Subcutaneous abdominal adipose tissue (tissue), 5 donors: ENCODE measurements around the gene SLCO1B1.

ENCODE experiments used
- H3K27ac ChIP-seq: one replicate; pipeline ENCODE4 v1.7.0; 2013; ENCODE audit warnings: low read depth, mild to moderate bottlenecking, inconsistent platforms, low read length, moderate library complexity
- H3K27me3 ChIP-seq, 5 donors: one replicate each; pipeline ENCODE4 v1.7.0; 2013; ENCODE audit warnings: low read length in 5 of 5, inconsistent platforms in 1 of 5; ENCODE audit not compliant: control insufficient read depth in 5 of 5, insufficient read depth in 4 of 5
- H3K36me3 ChIP-seq, 5 donors: one replicate each; pipeline ENCODE4 v1.7.0; 2013; ENCODE audit warnings: low read length in 5 of 5; ENCODE audit not compliant: control insufficient read depth in 5 of 5, insufficient read depth in 5 of 5
- H3K4me1 ChIP-seq, 5 donors: one replicate each; pipeline ENCODE4 v1.7.0; 2013; ENCODE audit warnings: low read length in 5 of 5, mild to moderate bottlenecking in 3 of 5, moderate library complexity in 1 of 5; ENCODE audit not compliant: control insufficient read depth in 5 of 5, insufficient read depth in 5 of 5
- H3K4me3 ChIP-seq, 5 donors: one replicate each; pipeline ENCODE4 v1.7.0; 2013; ENCODE audit warnings: low read length in 5 of 5, low read depth in 1 of 5
- H3K9ac ChIP-seq, 5 donors: one replicate each; pipeline ENCODE4 v1.7.0; 2013; ENCODE audit warnings: low read length in 5 of 5, mild to moderate bottlenecking in 4 of 5, moderate library complexity in 3 of 5
- H3K9me3 ChIP-seq, 5 donors: one replicate each; pipeline ENCODE4 v1.7.0; 2013; ENCODE audit warnings: low read length in 5 of 5; ENCODE audit not compliant: control insufficient read depth in 5 of 5
- donor health status: healthy.
- donor health status: healthy.
- donor health status: healthy.
- donor health status: healthy.
- donor health status: healthy.

The SLCO1B1 gene

DNA sequence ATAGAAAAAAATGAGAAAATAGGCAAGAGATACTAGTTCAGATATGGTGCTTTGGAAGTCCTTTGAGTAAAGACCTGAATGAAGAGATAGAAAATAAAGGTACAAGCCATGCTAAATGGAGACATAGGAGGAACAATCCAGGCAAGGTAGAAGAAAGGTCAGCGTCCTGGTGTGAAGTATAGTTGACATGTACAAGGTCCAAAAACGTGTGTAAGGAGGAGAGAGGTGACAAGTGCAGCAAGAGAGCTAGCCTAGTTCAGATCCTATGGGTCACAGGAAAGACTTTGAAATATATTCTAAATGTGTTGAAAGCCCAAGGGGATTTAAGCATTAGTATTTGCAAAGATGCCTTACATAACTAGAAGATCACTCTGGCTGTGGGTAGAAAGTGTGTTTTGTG is 88.2 kb downstream of the SLCO1B1 start:
- H3K9ac ChIP-seq, result no peak overlapping the region
- no peak overlapping the region for H3K27ac ChIP-seq
- no peaks in the 10 kb centered on the region for H3K27me3 ChIP-seq
- no peaks in the 10 kb centered on the region for H3K9me3 ChIP-seq
- no peaks in the 10 kb centered on the region for H3K4me1 ChIP-seq
- no peak overlapping the region for H3K4me3 ChIP-seq
- H3K36me3 ChIP-seq, result no peaks in the 10 kb centered on the region

DNA sequence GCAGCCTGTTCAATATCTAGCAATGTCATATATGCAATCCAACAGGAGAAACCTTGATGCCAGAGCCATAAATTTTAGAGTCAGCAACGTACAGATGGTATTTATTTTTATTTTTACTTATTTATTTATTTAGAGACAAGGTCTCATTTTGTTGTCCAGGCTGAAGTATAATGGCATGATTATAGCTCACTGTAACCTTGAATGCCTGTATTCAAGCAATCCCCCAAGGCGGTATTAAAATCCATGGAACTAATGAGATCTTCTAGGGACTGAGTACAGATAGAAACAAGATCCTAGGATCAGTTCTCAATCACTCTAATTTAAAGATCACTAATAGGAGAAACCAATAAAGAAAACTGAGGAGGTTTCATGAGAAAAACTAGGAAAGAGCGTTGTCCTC is 89.3 kb downstream of the SLCO1B1 start:
- H3K4me3 ChIP-seq, result no peak overlapping the region
- no peak overlapping the region for H3K27ac ChIP-seq
- H3K9ac ChIP-seq, result no peak overlapping the region
- no peaks in the 10 kb centered on the region for H3K27me3 ChIP-seq
- H3K4me1 ChIP-seq, result no peaks in the 10 kb centered on the region
- H3K36me3 ChIP-seq, result no peaks in the 10 kb centered on the region
- H3K9me3 ChIP-seq, result no peaks in the 10 kb centered on the region

DNA sequence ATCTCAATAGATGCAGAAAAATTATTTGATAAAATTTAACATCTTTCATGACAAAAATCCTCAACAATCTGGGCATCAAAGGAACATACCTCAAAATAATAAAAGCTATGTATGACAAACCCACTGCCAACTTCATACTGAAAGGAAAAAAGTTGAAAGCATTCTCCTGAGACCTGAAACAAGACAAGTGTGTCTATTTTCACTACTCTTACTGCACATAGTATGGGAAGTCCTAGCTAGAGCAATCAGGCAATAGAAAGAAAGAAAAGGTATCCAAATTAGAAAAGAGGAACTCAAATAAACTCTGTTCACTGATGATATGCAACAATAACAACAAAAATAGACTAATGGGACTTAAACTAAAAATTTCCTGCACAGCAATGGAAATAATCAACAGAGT is 90.1 kb downstream of the SLCO1B1 start:
- Histone ChIP-seq H3K9me3 (no peaks in the 10 kb centered on the region), H3K27me3 (no peaks in the 10 kb centered on the region), H3K4me1 (no peaks in the 10 kb centered on the region), H3K9ac (no peak overlapping the region), H3K36me3 (no peaks in the 10 kb centered on the region), H3K4me3 (no peak overlapping the region), H3K27ac (no peak overlapping the region)

DNA sequence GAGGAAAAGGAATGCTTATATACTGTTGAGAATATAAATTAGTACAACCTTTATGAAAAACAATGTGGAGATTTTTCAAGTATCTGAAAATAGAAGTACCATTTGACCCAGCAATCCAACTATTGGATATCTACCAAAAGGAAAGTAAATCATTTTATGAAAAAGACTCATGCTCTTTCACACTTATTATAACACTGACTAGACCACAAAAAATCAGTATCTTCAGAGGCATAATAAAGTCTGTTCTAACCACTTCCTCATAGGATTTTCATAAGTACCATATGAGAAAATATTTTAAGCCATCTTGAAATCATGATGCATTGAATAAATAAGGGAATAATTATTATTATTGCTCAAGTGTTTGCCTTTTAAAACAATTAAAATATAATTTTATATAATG is 90.8 kb downstream of the SLCO1B1 start:
- H3K4me3 ChIP-seq, result no peak overlapping the region
- no peaks in the 10 kb centered on the region for H3K4me1 ChIP-seq
- no peak overlapping the region for H3K9ac ChIP-seq
- H3K9me3 ChIP-seq, result no peaks in the 10 kb centered on the region
- H3K36me3 ChIP-seq, result no peaks in the 10 kb centered on the region
- H3K27ac ChIP-seq, result no peak overlapping the region
- H3K27me3 ChIP-seq, result no peaks in the 10 kb centered on the region

DNA sequence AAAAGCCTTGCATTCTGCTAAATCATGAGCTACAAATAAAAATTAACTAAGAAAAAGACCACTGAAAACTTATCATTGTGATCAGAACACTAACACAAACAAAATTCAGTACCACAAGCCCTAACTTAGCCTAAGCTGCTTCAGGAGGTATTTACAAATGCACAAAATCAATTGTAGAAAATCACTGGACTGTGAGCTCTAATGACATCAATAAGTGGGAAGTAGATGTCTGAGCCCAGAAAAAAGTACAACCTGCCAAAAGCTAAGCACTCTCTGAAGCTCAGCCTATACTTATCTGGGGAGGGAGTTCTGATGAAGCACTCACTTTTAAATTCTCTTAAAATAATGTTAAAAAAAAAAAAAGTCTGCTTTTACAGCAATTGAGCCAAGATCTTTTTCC is 92.9 kb downstream of the SLCO1B1 start:
- no peaks in the 10 kb centered on the region for H3K9me3 ChIP-seq
- H3K9ac ChIP-seq, result no peak overlapping the region
- H3K27ac ChIP-seq, result no peak overlapping the region
- H3K4me3 ChIP-seq, result no peak overlapping the region
- H3K36me3 ChIP-seq, result no peaks in the 10 kb centered on the region
- no peaks in the 10 kb centered on the region for H3K27me3 ChIP-seq
- no peaks in the 10 kb centered on the region for H3K4me1 ChIP-seq

DNA sequence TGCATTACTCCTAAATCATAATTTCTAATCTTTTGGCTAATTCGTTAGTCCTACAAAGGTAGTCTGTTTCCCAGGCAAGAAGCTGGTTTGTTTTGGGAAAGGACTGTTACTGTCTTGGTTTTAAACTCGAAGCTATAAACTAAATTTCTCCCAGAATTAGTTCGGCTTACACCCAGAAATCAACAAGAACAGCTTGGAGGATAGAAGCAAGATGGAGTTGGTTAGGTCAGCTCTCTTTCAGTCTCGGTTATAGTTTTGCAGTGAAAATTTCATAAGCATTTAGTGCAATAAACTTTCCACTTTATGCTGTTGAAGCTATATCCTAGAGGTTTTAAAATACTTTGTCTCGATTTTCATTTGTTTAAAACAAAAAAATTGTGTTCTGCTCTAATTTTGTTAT is 103.4 kb downstream of the SLCO1B1 start:
- H3K4me1 ChIP-seq, result no peaks in the 10 kb centered on the region
- H3K27me3 ChIP-seq, result no peaks in the 10 kb centered on the region
- no peak overlapping the region for H3K4me3 ChIP-seq
- no peaks in the 10 kb centered on the region for H3K9me3 ChIP-seq
- H3K27ac ChIP-seq, result no peak overlapping the region
- H3K36me3 ChIP-seq, result no peaks in the 10 kb centered on the region
- H3K9ac ChIP-seq, result no peak overlapping the region

DNA sequence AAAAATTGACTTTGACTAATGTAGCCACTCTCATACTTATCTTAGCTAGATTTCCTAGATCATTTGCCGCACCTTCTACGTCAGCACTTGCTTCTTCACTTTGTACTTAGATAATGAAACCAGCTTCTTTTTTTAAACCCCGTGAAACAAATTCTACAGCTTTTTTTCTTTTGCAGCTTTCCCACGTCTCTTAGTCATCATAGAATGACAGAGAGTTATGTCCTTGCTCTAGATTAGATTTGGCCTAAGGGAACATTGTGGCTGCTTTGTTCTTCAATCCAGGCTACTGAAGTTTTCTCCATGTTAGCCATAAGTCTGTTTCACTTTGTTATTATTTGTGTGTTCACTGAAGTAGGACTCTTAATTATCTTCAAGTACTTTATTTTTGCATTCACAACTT is 108.9 kb downstream of the SLCO1B1 start:
- no peak overlapping the region for H3K27ac ChIP-seq
- no peak overlapping the region for H3K4me3 ChIP-seq
- H3K36me3 ChIP-seq, result no peaks in the 10 kb centered on the region
- H3K4me1 ChIP-seq, result no peaks in the 10 kb centered on the region
- no peaks in the 10 kb centered on the region for H3K27me3 ChIP-seq
- peaks cover 0 to 3% (median 0%) of the 10 kb centered on the region in 5 donors for H3K9me3 ChIP-seq
- no peak overlapping the region for H3K9ac ChIP-seq

DNA sequence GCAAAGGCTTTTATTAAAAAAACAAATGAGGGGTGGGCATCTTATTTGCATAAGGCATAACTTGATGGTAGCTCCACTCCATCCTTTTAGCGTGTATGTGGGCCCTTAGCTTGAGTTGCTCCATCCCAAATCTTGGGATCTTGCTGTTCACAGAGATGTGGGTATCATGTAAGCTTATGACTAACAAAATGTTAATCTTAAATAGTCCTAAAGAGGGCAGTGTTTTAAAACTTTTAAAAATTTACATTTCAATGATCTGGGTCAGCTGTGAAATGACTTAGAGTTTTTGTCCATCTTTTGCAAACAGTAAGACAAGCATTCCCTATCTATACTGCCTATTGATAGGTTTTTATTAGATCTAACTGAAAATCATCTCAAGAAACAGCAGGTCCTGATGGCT is 117.7 kb downstream of the SLCO1B1 start:
- Histone ChIP-seq H3K4me1 (no peaks in the 10 kb centered on the region), H3K36me3 (no peaks in the 10 kb centered on the region), H3K9ac (no peak overlapping the region), H3K27me3 (no peaks in the 10 kb centered on the region), H3K27ac (no peak overlapping the region), H3K9me3 (peaks cover 0 to 1% (median 0%) of the 10 kb centered on the region in 5 donors), H3K4me3 (no peak overlapping the region)

DNA sequence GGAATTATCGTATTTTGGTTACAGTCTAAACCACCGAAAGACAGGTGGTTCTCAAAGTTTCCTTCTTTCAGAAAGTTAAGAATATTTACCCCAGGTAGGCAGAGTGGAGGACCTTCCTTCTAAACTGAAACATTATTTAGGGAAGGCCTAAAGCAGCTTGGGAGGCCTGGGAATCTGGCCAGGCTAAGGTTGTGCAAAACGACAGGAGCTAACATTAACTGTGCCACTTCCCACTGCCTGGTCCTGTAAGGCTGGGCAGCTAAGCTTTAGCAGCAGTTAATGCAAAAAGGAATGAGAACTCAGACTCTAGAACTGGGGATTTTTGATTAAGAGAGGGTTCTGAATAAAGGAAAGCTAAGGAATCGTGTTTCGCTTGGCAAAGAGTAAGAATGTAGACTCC is 121.1 kb downstream of the SLCO1B1 start:
- Histone ChIP-seq H3K9ac (no peak overlapping the region), H3K9me3 (peaks cover 0 to under 1% (median 0%) of the 10 kb centered on the region in 5 donors), H3K4me3 (no peak overlapping the region), H3K36me3 (no peaks in the 10 kb centered on the region), H3K27me3 (no peaks in the 10 kb centered on the region), H3K27ac (no peak overlapping the region), H3K4me1 (no peaks in the 10 kb centered on the region)

DNA sequence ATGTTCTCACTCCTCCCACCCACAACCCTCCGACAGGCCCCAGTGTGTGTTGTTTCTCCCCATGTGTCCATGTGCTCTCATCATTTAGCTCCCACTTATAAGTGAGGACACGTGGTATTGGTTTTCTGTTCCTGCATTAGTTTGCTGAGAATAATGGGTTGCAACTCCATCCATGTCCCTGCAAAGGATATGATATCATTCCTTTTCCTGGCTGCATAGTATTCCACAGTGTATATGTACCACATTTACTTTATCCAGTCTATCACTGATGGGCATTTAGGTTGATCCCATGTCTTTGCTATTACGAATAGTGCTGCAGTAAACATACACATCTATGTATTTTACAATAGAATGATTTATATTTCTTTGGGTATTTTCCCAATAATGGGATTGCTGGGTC is 126.2 kb downstream of the SLCO1B1 start:
- Histone ChIP-seq H3K27ac (no peak overlapping the region), H3K27me3 (no peaks in the 10 kb centered on the region), H3K9ac (no peak overlapping the region), H3K36me3 (no peaks in the 10 kb centered on the region), H3K4me1 (no peaks in the 10 kb centered on the region), H3K4me3 (no peak overlapping the region), H3K9me3 (peaks cover 0 to 5% (median 0%) of the 10 kb centered on the region in 5 donors)

DNA sequence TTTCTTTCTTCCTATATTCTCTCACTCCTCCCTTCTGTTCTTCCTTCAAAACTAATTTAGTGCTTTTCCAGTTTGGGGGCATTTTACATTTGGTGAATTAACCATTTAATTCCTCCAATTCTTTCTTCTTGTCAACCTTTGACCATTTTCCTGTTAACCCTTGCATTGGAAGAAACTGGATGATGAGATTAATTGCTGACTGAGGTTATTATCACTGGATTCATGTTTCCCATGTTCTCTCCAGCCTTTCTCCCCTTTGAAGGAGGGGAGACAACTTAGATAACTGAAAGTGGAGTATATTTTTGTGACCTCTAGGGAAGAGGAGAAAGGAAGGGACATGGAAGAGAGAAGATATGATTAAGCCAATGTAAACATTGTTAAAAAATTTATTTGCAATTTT is 133.2 kb downstream of the SLCO1B1 start:
- no peaks in the 10 kb centered on the region for H3K4me1 ChIP-seq
- H3K4me3 ChIP-seq, result no peak overlapping the region
- H3K27me3 ChIP-seq, result no peaks in the 10 kb centered on the region
- no peak overlapping the region for H3K27ac ChIP-seq
- peaks cover 0 to 11% (median 0%) of the 10 kb centered on the region in 5 donors for H3K9me3 ChIP-seq
- no peaks in the 10 kb centered on the region for H3K36me3 ChIP-seq
- H3K9ac ChIP-seq, result no peak overlapping the region
